KOPT-K1 (cell line): ENCODE results near the gene FAM98B.

Source experiments
- H3K27ac ChIP-seq: fragments of 200-600 bp; sonication (generic); 2 replicates; pipeline ENCODE4 v1.5.1; 2016; ENCODE audit warnings: antibody characterized with exemption, mild to moderate bottlenecking, low read depth, low read length; ENCODE audit not compliant: poor library complexity, severe bottlenecking
- H3K36me3 ChIP-seq: fragments of 200-600 bp; sonication (generic); 2 replicates; pipeline ENCODE4 v1.5.1; 2017; ENCODE audit warnings: antibody characterized with exemption, mild to moderate bottlenecking, low read length, moderate library complexity; ENCODE audit not compliant: insufficient read depth
- H3K9me3 ChIP-seq: fragments of 200-600 bp; sonication (generic); 2 replicates; pipeline ENCODE4 v1.5.1; 2017; ENCODE audit warnings: antibody characterized with exemption, low read length, mild to moderate bottlenecking; ENCODE audit not compliant: insufficient read depth, poor library complexity, severe bottlenecking

FAM98B gene

DNA sequence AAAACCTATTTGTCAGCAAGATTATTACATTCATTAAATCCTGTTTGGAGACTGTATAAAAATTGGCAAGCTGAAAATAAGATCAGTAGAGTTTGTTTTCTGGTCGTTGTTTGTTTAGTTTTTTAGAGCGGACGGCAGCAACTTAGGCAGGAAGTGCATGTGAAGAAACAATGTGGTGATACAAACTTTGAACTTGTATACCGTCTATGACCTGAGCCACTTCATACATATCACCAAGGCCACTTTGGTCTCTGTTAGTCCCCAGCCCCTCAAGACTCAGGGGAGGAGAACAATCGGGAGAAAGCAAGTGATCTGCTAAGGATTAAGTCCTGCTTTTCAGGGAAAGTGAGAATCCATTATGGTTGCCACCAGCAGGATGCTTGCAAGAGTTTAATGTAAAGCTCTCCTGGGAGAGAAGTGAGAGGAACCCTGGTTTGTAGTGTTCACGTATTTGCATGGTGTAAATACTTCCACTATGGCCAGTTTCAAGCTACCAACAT is 79.5 kb downstream of the FAM98B start:
- Histone ChIP-seq H3K27ac (no peak overlapping the region), H3K9me3 (no peaks in the 10 kb centered on the region), H3K36me3 (peaks cover 74% of the 10 kb centered on the region)

DNA sequence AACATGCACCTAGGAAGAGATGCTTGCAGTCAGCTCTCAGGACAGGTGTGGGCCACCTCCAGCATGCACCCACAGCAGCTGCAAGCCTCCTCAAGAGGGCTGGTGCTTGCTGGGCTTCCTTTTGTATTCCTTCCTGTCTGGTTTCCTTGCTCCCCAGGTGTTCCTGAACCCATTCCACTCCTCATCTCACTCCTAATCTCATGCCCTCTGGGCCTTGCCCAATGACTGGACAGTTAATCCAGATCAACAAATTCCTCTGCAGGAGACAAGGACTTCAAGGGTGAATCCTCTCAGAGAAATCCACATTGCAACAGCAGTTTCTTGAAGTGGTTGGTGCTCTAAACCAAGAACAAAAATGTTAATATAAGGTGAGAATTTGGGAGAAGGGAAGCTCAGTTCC is 80.0 kb downstream of the FAM98B start:
- Histone ChIP-seq H3K36me3 (peaks cover 74% of the 10 kb centered on the region), H3K9me3 (no peaks in the 10 kb centered on the region), H3K27ac (no peak overlapping the region)

DNA sequence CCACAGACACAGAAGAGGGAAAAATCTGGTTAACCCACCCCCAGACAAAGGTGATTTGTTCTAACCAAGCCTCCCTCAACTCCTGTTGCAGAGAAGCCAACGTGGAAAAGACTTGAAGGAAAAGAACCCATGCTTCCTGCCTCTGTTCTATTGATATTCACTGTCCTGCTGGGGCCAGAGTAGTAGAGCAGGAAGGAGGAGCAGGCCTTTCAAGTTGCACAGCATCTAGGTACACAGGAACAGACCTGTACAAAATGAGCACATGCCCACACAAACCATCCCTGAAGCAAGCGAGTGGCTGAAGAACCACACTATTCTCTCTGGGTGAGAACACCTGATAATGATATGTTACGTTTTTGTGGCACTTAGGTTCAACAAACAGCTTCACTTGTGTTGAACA is 80.8 kb downstream of the FAM98B start:
- H3K36me3 ChIP-seq, result peaks cover 73% of the 10 kb centered on the region
- no peaks in the 10 kb centered on the region for H3K9me3 ChIP-seq
- peak overlapping the region; percentile 16 for H3K27ac ChIP-seq

DNA sequence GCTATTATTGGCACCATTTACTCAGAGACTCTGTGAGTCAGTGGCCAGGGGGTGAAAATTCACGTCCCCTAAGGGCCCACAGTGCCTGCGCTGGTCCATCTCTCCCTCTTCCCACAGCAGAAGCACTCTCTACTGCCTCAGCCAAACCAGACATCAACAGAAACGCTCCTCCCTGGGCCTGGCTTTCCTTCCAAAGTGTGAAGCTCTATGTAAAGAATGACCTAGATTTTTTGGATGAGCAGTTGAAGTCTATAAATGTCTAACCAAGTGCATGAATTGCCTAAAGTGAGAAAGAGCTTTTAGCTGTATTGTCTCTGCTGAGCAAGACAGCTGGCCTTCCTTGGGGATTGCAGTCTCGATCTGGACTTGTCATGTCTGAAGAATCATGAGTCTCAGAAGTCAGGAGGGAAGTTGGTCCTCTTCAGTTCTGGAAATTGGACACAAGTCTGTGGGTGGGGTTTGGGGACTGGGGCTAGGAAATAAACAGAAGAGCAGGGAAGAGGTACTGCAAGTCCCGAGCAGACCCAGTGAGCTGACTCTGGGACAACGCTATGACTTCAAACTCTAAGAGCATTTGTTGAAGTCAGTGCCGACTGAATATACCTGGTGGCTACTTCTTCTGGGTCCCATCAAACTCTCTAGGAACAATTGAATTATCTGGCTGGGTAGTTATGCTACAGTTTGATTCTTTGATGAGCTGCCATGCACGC is 81.7 kb downstream of the FAM98B start:
- H3K27ac ChIP-seq, result no peak overlapping the region
- peaks cover 63% of the 10 kb centered on the region for H3K36me3 ChIP-seq
- H3K9me3 ChIP-seq, result no peaks in the 10 kb centered on the region

DNA sequence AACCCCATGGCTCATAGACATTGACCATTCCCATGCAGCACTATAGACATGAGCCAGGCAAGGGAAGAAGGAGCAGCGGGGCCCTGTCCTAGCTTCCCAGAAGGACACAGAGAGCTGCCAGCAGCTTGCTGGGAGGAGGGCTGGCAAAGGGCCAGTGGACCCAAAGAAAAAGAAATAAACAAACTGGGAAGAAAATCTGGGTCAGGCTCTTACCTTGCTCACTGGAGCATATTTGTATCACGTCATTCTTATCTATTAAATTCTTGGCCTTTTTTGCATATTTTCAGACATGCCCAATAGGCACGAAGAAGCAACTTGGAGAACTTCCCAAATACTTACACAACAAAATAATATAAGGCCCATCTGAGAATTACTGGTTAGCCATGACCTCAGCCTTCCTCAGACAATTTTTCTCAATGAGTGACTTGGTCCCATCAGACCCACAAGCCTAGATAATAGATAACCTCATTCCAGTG is 82.3 kb downstream of the FAM98B start:
- Histone ChIP-seq H3K36me3 (peaks cover 63% of the 10 kb centered on the region), H3K27ac (no peak overlapping the region), H3K9me3 (no peaks in the 10 kb centered on the region)
